ENCODE data around the gene PRKN.

The PRKN gene

GRCh38 chr6:161809971-161810370 is 917.6 kb downstream of the PRKN start:
- Histone ChIP-seq H3K27me3 (no peaks in the 10 kb centered on the region), H3K36me3 (peaks cover 0 to 5% (median 0%) of the 10 kb centered on the region in 3 donors), H3K9me3 (no peaks in the 10 kb centered on the region), H3K4me3 (no peak overlapping the region), H3K27ac (no peak overlapping the region), H3K4me1 (no peaks in the 10 kb centered on the region)
- TF ChIP-seq, protein P1, sequence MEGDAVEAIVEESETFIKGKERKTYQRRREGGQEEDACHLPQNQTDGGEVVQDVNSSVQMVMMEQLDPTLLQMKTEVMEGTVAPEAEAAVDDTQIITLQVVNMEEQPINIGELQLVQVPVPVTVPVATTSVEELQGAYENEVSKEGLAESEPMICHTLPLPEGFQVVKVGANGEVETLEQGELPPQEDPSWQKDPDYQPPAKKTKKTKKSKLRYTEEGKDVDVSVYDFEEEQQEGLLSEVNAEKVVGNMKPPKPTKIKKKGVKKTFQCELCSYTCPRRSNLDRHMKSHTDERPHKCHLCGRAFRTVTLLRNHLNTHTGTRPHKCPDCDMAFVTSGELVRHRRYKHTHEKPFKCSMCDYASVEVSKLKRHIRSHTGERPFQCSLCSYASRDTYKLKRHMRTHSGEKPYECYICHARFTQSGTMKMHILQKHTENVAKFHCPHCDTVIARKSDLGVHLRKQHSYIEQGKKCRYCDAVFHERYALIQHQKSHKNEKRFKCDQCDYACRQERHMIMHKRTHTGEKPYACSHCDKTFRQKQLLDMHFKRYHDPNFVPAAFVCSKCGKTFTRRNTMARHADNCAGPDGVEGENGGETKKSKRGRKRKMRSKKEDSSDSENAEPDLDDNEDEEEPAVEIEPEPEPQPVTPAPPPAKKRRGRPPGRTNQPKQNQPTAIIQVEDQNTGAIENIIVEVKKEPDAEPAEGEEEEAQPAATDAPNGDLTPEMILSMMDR (IDR thresholded peaks at IDR 0.05): no peak
- no peak for DNase-seq
- intact Hi-C loops (cut with DNase I; ENCODE audit: low total_unique reads): no loop called here

GRCh38 chr6:161804838-161805237 is 922.7 kb downstream of the PRKN start:
- no peaks in the 10 kb centered on the region for H3K36me3 ChIP-seq
- H3K4me3 ChIP-seq: no peak overlapping the region
- intact Hi-C loops (cut with DNase I; ENCODE audit: low total_unique reads): no loop called here
- TF ChIP-seq, protein P1 (IDR thresholded peaks at IDR 0.05): no peak
- no peak overlapping the region for H3K27ac ChIP-seq
- H3K9me3 ChIP-seq: no peaks in the 10 kb centered on the region
- no peaks in the 10 kb centered on the region for H3K27me3 ChIP-seq
- no peaks in the 10 kb centered on the region for H3K4me1 ChIP-seq
- no peak for DNase-seq

DNA sequence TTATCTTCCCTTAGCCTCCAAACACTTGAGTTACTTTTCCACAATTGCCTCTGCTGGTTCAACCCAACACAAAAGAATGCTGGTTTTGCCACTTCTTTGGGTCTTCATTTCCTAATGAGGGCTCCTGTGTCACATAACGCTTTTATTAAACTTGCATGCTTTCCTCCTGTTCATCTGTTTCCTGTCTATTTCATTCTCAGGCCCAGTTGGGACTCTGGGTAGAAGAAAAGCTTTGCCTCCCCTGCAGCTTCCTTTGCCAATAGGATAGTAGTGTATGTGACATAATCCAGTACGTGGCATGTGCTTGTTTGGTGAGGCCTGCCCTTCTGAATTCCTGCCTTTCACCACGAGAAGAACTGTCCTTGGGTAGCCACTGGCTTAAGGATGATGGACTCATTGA is 924.4 kb downstream of the PRKN start:
- Histone ChIP-seq H3K9me3 (no peaks in the 10 kb centered on the region), H3K4me3 (no peak overlapping the region), H3K27ac (no peak overlapping the region), H3K27me3 (no peaks in the 10 kb centered on the region), H3K36me3 (no peaks in the 10 kb centered on the region), H3K4me1 (no peaks in the 10 kb centered on the region)
- no peak for DNase-seq
- TF ChIP-seq, protein P1 (IDR thresholded peaks at IDR 0.05): no peak
- intact Hi-C loops (cut with DNase I; ENCODE audit: low total_unique reads): no loop called here

DNA sequence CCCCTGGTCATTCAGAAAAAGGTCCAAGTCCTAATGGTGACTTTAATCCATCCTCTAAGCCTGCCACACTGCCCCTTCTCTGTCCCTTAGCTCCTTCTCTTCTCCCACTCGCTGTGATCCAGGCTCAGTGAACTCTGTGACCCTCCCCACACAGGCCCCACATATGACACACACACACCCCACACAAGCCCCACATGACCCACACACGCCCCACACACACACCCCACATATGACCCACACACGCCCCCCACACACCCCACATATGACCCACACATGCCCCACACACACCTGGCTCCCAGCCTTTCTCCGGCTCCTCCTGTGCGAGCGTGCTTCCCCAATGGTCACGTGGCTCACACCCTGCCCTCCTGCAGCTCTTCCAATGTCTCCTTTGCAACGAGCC is 925.3 kb downstream of the PRKN start:
- TF ChIP-seq, protein P1 (IDR thresholded peaks at IDR 0.05): no peak
- no peaks in the 10 kb centered on the region for H3K4me1 ChIP-seq
- H3K36me3 ChIP-seq: no peaks in the 10 kb centered on the region
- no peak for DNase-seq
- no peaks in the 10 kb centered on the region for H3K9me3 ChIP-seq
- H3K27me3 ChIP-seq: no peaks in the 10 kb centered on the region
- H3K4me3 ChIP-seq: no peak overlapping the region
- H3K27ac ChIP-seq: no peak overlapping the region
- intact Hi-C loops (cut with DNase I; ENCODE audit: low total_unique reads): no loop called here

GRCh38 chr6:161798844-161799394 is 928.6 kb downstream of the PRKN start:
- Histone ChIP-seq H3K27ac (no peak overlapping the region), H3K4me3 (no peak overlapping the region), H3K4me1 (no peaks in the 10 kb centered on the region), H3K9me3 (no peaks in the 10 kb centered on the region), H3K27me3 (no peaks in the 10 kb centered on the region), H3K36me3 (no peaks in the 10 kb centered on the region)
- DNase-seq: no peak
- intact Hi-C loops (cut with DNase I; ENCODE audit: low total_unique reads): no loop called here
- TF ChIP-seq, protein P1 (IDR thresholded peaks at IDR 0.05): no peak

DNA sequence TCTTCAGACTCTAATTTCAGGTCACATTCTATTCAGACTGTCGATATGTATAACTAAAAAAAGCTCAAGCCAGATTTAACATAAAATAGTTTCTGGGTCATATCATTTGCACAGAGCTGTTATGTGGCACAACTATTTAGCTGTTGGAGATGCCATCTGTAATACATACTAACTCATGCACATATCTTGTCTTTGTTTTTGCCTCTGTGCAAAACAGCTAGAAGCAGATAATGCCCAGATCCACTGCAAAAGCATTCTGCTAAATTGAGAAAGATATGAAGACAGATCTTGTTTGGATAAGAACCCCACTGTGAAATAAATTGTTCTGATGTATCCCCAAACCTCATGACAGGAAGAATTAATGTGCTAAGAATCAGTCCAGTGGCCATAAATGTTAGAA is 930.9 kb downstream of the PRKN start:
- no peak overlapping the region for H3K4me3 ChIP-seq
- H3K36me3 ChIP-seq: peaks cover 0 to 5% (median 0%) of the 10 kb centered on the region in 3 donors
- H3K4me1 ChIP-seq: no peaks in the 10 kb centered on the region
- no peak overlapping the region for H3K27ac ChIP-seq
- no peaks in the 10 kb centered on the region for H3K27me3 ChIP-seq
- peaks cover 0 to 8% (median 0%) of the 10 kb centered on the region in 3 donors for H3K9me3 ChIP-seq
- TF ChIP-seq, protein P1 (IDR thresholded peaks at IDR 0.05): no peak
- intact Hi-C loops (cut with DNase I; ENCODE audit: low total_unique reads): no loop called here
- DNase-seq: no peak

Data from tibial artery (tissue), 4 donors.